ENCODE results near the gene SERINC2. TPM values are rescaled to one million over a fixed set of nuclear protein-coding genes. Genes with fewer than 3 reads are reported as not detected.

SERINC2 gene
- total and polyA plus RNA-seq, 2 of the 8 experiments (the other 6 are each of a cell fraction or from before 2014, with no cell fraction given): 31.4 to 60.0 TPM

DNA sequence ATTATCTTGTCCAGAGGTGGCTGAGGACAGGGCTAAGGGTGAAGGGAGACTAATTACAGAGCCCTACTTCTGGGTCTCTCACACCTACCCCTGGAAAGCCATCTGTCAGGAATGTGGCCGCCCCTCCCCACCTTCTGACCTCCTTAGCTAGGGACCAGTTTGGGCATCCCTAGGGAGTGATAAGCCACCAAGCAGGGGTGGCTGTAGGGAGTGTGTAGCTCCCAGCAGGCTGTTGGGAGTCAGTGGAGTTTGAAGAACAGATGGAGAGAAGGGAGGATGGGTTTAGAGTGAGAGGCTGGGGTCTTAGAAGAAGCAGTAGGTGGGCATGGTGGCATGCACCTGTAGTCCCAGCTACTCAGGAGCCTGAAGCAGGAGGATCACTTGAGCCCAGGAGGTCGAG, 808 bp upstream of the SERINC2 start:
- no peak overlapping the region for H3K27ac ChIP-seq (ENCODE audit: low read depth, low read length)
- H2BK20ac ChIP-seq (ENCODE audit: low read length): no peak overlapping the region
- H3K56ac ChIP-seq (replicated peaks; ENCODE audit: insufficient read length, low read depth, low read length): no peak overlapping the region
- H3K4me1 ChIP-seq (replicated peaks in 1 of 4; ENCODE audit: control insufficient read depth in 3 of 4, insufficient read depth in 4 of 4, low read length in 3 of 4): peaks cover 10 to 27% (median 13%) of the 10 kb centered on the region in 4 experiments
- no peak overlapping the region for H2AFZ ChIP-seq (ENCODE audit: low read length)
- ChIA-PET POLR2A (ENCODE audit: partially characterized antibody) (interaction anchor here (1.0 to 1.4 kb wide), 4 partner anchors 13 to 39 kb away, joined by 3 to 4 read pairs (median 3); partner anchors contain the start of gene FABP3), CTCF (ENCODE audit: partially characterized antibody) (interaction anchor here (0.8 to 19.2 kb wide), 6 partner anchors 11 to 213 kb away, joined by 3 to 415 read pairs (median 5); no protein-coding TSS in a partner anchor)
- DNase-seq (ENCODE audit: low read depth in 1 of 2, low spot score in 2 of 2) (no peak), FAIRE-seq (no peak)
- no peak overlapping the region for H3K14ac ChIP-seq (ENCODE audit: insufficient read length)
- H3K23ac ChIP-seq (ENCODE audit: insufficient read length): no peak overlapping the region
- H2BK12ac ChIP-seq (ENCODE audit: low read depth, low read length): no peak overlapping the region
- H3K4ac ChIP-seq (replicated peaks; ENCODE audit: insufficient read length, low read depth, low read length): no peak overlapping the region
- peak overlapping the region in 2 of 4 experiments; percentile 73 to 97; a peak in 3 of 8 replicates for H3K4me3 ChIP-seq (ENCODE audit: extremely low read depth in 1 of 4, insufficient read depth in 2 of 4, low read depth in 3 of 4, low read length in 4 of 4)
- no peak overlapping the region for H4K5ac ChIP-seq (ENCODE audit: insufficient read length, low read depth, low read length)
- H3K9ac ChIP-seq (replicated peaks in 1 of 4; ENCODE audit: extremely low read depth in 1 of 4, low read depth in 3 of 4, low read length in 3 of 4): peak overlapping the region in 1 of 4 experiments; percentile 8; a peak in 1 of 7 replicates
- 47% methylated on average over 1 of the region's 2 CpGs; no CpG with 5 or more reads in 1 of the 2 experiments for WGBS, 2 experiments (ENCODE audit: extremely low coverage in 1 of 2, insufficient coverage in 1 of 2, insufficient read length in 1 of 2, insufficient replicate concordance in 2 of 2, low coverage in 1 of 2, low lambda C conversion rate in 2 of 2, missing lambda C conversion rate in 1 of 2)
- H3K79me1 ChIP-seq (ENCODE audit: low read depth, low read length): 0 out of 2 replicates have a peak, but pooled peaks cover 2% of the 10 kb centered on the region
- H3K27me3 ChIP-seq (replicated peaks in 1 of 4; ENCODE audit: control insufficient read depth in 3 of 4, extremely low read depth in 1 of 4, insufficient read depth in 3 of 4, low read length in 3 of 4): peaks cover 0 to 6% (median 2%) of the 10 kb centered on the region in 4 experiments; a peak in 3 of 7 replicates
- H3K9me3 ChIP-seq (ENCODE audit: insufficient read depth in 2 of 2, low read depth in 1 of 2, low read length in 1 of 2): no peaks in the 10 kb centered on the region
- H3K79me2 ChIP-seq (ENCODE audit: control insufficient read depth in 1 of 2, insufficient read depth in 2 of 2, low read length in 2 of 2): peaks cover 0 to 9% of the 10 kb centered on the region in 2 experiments; a peak in 1 of 4 replicates
- H3K4me2 ChIP-seq (ENCODE audit: insufficient read depth in 1 of 2, low read depth in 2 of 2, low read length in 2 of 2): peak overlapping the region; percentile 78 to 99; a peak in 3 of 4 replicates
- H3K36me3 ChIP-seq (ENCODE audit: control insufficient read depth in 2 of 4, insufficient read depth in 4 of 4, low read length in 3 of 4): no peaks in the 10 kb centered on the region
- H2BK5ac ChIP-seq (ENCODE audit: low read depth, low read length): no peak overlapping the region
- H4K91ac ChIP-seq (replicated peaks; ENCODE audit: insufficient read length, low read length): no peak overlapping the region
- no peak overlapping the region for H2AK5ac ChIP-seq (ENCODE audit: low read depth, low read length)
- no peak overlapping the region for H2BK15ac ChIP-seq (ENCODE audit: low read length)
- H3K23me2 ChIP-seq (ENCODE audit: low read depth, low read length): peaks cover 11% of the 10 kb centered on the region
- no peak overlapping the region for H3K18ac ChIP-seq (ENCODE audit: extremely low read depth, low read length)
- H4K8ac ChIP-seq (ENCODE audit: extremely low read depth, insufficient read depth, low read length): no peak overlapping the region
- no peak overlapping the region for H2BK120ac ChIP-seq (replicated peaks; ENCODE audit: low read depth, low read length)
- H4K20me1 ChIP-seq (replicated peaks in 1 of 2; ENCODE audit: control insufficient read depth in 1 of 2, insufficient read depth in 2 of 2, low read length in 2 of 2): no peaks in the 10 kb centered on the region
